ENCODE measurements around the gene MCC. TPM values are rescaled to one million over a fixed set of nuclear protein-coding genes. Genes with fewer than 3 reads are reported as not detected.

Gene MCC
- total RNA-seq, 3 donors from 2014 or later: 24.3 to 46.5 (median 29.4) TPM

- intact Hi-C loops (cut with DNase I; ENCODE audit: low total_unique reads): no loop called here
- no peak for DNase-seq (ENCODE audit: low spot score in 2 of 2)
- Histone ChIP-seq H3K27ac (no peak overlapping the region), H3K27me3 (no peaks in the 10 kb centered on the region), H3K4me3 (no peak overlapping the region), H3K9me3 (no peaks in the 10 kb centered on the region), H3K36me3 (no peaks in the 10 kb centered on the region), H3K4me1 (peaks cover 0 to 4% of the 10 kb centered on the region in 2 donors)
- TF ChIP-seq POLR2A (IDR thresholded peaks at IDR 0.05) (no peak), POLR2AphosphoS5 (IDR thresholded peaks at IDR 0.05) (no peak), CTCF (IDR thresholded peaks at IDR 0.05) (no peak)
These were observed 513.4 kb downstream of the MCC start for GRCh38 chr5:112974901-112975300.

DNA sequence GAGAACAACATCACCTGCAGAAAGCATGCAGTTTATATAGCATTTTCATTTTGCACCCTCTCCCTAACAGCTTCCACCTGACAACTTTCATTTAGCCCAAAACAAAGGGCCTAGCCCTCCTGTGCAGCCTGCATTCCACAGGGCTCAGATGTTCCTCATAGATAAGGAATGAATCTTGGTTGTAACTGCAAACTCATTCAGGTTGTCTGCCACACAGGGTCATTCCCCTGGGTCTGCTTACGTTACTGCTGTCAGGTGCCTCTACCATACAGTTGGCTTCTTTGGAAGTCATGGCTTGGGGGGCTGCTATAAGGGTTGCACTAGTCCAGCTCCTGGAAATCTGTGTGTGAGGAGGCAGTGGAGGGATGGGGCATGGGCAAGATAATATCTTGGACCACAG lies 514.3 kb downstream of the MCC start:
- H3K27me3 ChIP-seq: no peaks in the 10 kb centered on the region
- no peak for DNase-seq (ENCODE audit: low spot score in 2 of 2)
- H3K4me3 ChIP-seq: no peak overlapping the region
- no peak overlapping the region for H3K27ac ChIP-seq
- peaks cover 0 to 4% of the 10 kb centered on the region in 2 donors for H3K4me1 ChIP-seq
- TF ChIP-seq POLR2AphosphoS5 (IDR thresholded peaks at IDR 0.05) (no peak), CTCF (IDR thresholded peaks at IDR 0.05) (no peak), POLR2A (IDR thresholded peaks at IDR 0.05) (no peak)
- intact Hi-C loops (cut with DNase I; ENCODE audit: low total_unique reads): no loop called here
- no peaks in the 10 kb centered on the region for H3K9me3 ChIP-seq
- H3K36me3 ChIP-seq: no peaks in the 10 kb centered on the region

DNA sequence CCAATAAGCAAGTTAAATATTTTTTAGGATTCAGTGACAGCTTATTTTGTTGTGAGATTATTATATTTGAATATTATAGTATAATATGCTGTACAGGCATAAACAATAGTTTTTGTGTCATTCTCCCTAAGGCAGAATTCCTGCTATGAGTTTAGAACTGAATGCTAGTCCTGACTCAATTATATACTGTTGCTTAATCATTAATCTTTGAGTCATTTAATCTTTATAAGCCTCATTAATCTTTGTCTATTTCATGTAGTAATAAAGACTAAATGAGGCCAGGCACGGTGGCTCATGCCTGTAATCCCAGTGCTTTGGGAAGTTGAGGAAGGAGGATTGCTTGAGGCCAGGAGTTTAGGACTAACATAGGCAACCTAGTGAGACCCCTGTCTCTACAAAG lies 515.2 kb downstream of the MCC start:
- intact Hi-C loops (cut with DNase I; ENCODE audit: low total_unique reads): no loop called here

More for the DNA sequence above, 515.2 kb downstream of the MCC start:
- TF ChIP-seq CTCF (IDR thresholded peaks at IDR 0.05): no peak
- TF ChIP-seq POLR2AphosphoS5 (IDR thresholded peaks at IDR 0.05): no peak
- TF ChIP-seq POLR2A (IDR thresholded peaks at IDR 0.05): no peak
- H3K36me3 ChIP-seq: no peaks in the 10 kb centered on the region
- peaks cover 0 to 4% of the 10 kb centered on the region in 2 donors for H3K4me1 ChIP-seq
- H3K27me3 ChIP-seq: no peaks in the 10 kb centered on the region
- no peaks in the 10 kb centered on the region for H3K9me3 ChIP-seq
- H3K4me3 ChIP-seq: no peak overlapping the region
- H3K27ac ChIP-seq: no peak overlapping the region
- no peak for DNase-seq (ENCODE audit: low spot score in 2 of 2)

Other genes with a start within 250 kb of the MCC start
- gene TSSK1B, start 53.5 kb downstream of the MCC start, total RNA-seq: under 1 TPM; 0.32 to 0.73 (median 0.33) TPM
- gene YTHDC2, start 25.2 kb upstream of the MCC start, total RNA-seq: 10 to 100 TPM; 22.4 to 49.2 (median 40.0) TPM

Data from breast epithelium (tissue), 4 donors.